GM12872 (cell line): ENCODE data around the gene NOVA1.

Experiments
- CTCF ChIP-seq: IDR thresholded peaks from 3 replicates; pipeline ENCODE4 v1.5.1; 2011; ENCODE audit warnings: low read depth, mild to moderate bottlenecking, low read length, moderate library complexity; ENCODE audit not compliant: insufficient read depth

The NOVA1 gene

GRCh38 chr14:26398616-26399015 lies 199.2 kb downstream of the NOVA1 start:
- TF ChIP-seq CTCF, result no peak
